NCI-H524 (cell line): ENCODE measurements around the gene NCAPG.

ENCODE experiments used
- DNase-seq, 2 experiments: peaks; one replicate each; lab custom pipeline; 2025; lab: John Stamatoyannopoulos, UW

Gene NCAPG

GRCh38 chr4:17810260-17811077, at the start of gene NCAPG, which contains the start of gene DCAF16:
Gene NCAPG, plus strand, starts transcription at chr4:17810979. Its CDS starts 99 bp downstream, at chr4:17811078.
Gene DCAF16, minus strand, starts transcription at chr4:17810757. Its CDS starts 6,616 bp downstream, at chr4:17804141.
- DNase-seq: peak; percentile 99

- peak in 1 of 2 experiments; percentile 0 for DNase-seq
These were observed 49.7 kb upstream of the NCAPG start for GRCh38 chr4:17761062-17761461.

- peak; percentile 10 to 67 for DNase-seq
These were observed 48.1 kb upstream of the NCAPG start for GRCh38 chr4:17762726-17763125.

GRCh38 chr4:17763416-17763815, 47.4 kb upstream of the NCAPG start:
- DNase-seq: peak; percentile 15 to 58

- DNase-seq: peak; percentile 70 to 82
These were observed 46.8 kb upstream of the NCAPG start for GRCh38 chr4:17763931-17764330.

GRCh38 chr4:17765514-17766286, 45.1 kb upstream of the NCAPG start:
- DNase-seq: no peak

GRCh38 chr4:17766826-17767458, 43.8 kb upstream of the NCAPG start:
- no peak for DNase-seq

- no peak for DNase-seq
These were observed 41.2 kb upstream of the NCAPG start for GRCh38 chr4:17769406-17770174.

GRCh38 chr4:17770845-17771244, 39.9 kb upstream of the NCAPG start:
- no peak for DNase-seq

- peak; percentile 93 to 98 for DNase-seq
These were observed 39.4 kb upstream of the NCAPG start for GRCh38 chr4:17771284-17771908.

GRCh38 chr4:17773135-17773698, 37.6 kb upstream of the NCAPG start:
- no peak for DNase-seq

GRCh38 chr4:17778431-17778830, 32.3 kb upstream of the NCAPG start:
- no peak for DNase-seq

- DNase-seq: peak; percentile 20 to 52
These were observed 30.1 kb upstream of the NCAPG start for GRCh38 chr4:17780501-17781299.

GRCh38 chr4:17781300-17782287, 29.2 kb upstream of the NCAPG start, which contains the start of gene FAM184B:
Gene FAM184B, minus strand, starts transcription at chr4:17781621. Its CDS starts 322 bp downstream, at chr4:17781299.
- DNase-seq: peak; percentile 39 to 52

GRCh38 chr4:17785858-17786257, 24.9 kb upstream of the NCAPG start:
- peak; percentile 6 to 57 for DNase-seq

- DNase-seq: no peak
These were observed 24.2 kb upstream of the NCAPG start for GRCh38 chr4:17786567-17786966.

GRCh38 chr4:17787315-17787714, 23.5 kb upstream of the NCAPG start:
- DNase-seq: no peak

GRCh38 chr4:17788956-17789355, 21.8 kb upstream of the NCAPG start:
- DNase-seq: no peak

GRCh38 chr4:17794730-17795129, 16.0 kb upstream of the NCAPG start:
- DNase-seq: no peak
